ENCODE measurements around the gene TBL2. TPM values are rescaled to one million over a fixed set of nuclear protein-coding genes. Genes with fewer than 3 reads are reported as not detected.
"Not testable (repeated sequence)": the region's sequence is repeated elsewhere in the genome, so short reads cannot be mapped to it uniquely, and the experiment has no call there.

The TBL2 gene
- total RNA-seq, 2 donors from 2014 or later, result 36.5 to 50.2 TPM

- H3K9me3 ChIP-seq, result no peaks in the 10 kb centered on the region
- H3K4me1 ChIP-seq, result no peaks in the 10 kb centered on the region
- intact Hi-C loops (cut with DNase I), result no loop called here
- H3K9ac ChIP-seq (ENCODE audit: low read depth in 2 of 2, low read length in 2 of 2), result no peak overlapping the region
- no peak for DNase-seq
- no peaks in the 10 kb centered on the region for H3K27me3 ChIP-seq
- peaks cover 21% of the 10 kb centered on the region for H3K36me3 ChIP-seq
- H3K27ac ChIP-seq, result no peak overlapping the region
- no peak overlapping the region for H3K4me3 ChIP-seq
- no peak for TF ChIP-seq CTCF (IDR thresholded peaks at IDR 0.05)
Observed at GRCh38 chr7:73533742-73534141, 44.6 kb downstream of the TBL2 start.

DNA sequence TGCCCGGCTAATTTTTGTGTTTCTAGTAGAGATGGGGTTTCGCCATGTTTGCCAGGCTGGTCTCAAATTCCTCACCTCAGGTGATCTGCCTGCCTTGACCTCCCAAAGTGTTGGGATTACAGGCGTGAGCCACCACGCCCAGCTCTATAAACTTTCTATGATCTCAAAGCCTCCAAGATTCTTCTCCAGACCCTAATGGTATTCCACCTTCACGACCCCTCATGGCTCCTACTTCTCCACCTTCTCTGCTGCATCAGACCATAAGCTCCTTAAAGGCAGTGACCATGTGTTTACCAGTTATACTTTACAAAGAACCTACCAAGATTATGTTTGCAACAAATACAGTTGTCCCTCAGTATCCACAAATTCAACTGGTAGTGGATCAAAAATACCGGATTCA lies 46.2 kb downstream of the TBL2 start:
- H3K9me3 ChIP-seq, result no peaks in the 10 kb centered on the region
- intact Hi-C loops (cut with DNase I), result no loop called here
- H3K36me3 ChIP-seq, result peaks cover 8% of the 10 kb centered on the region
- H3K9ac ChIP-seq (ENCODE audit: low read depth in 2 of 2, low read length in 2 of 2), result no peak overlapping the region
- H3K27me3 ChIP-seq, result no peaks in the 10 kb centered on the region
- no peak for DNase-seq
- H3K4me3 ChIP-seq, result no peak overlapping the region
- no peak overlapping the region for H3K27ac ChIP-seq
- no peak for TF ChIP-seq CTCF (IDR thresholded peaks at IDR 0.05)
- no peaks in the 10 kb centered on the region for H3K4me1 ChIP-seq

GRCh38 chr7:73530800-73531199 lies 47.6 kb downstream of the TBL2 start:
- Histone ChIP-seq H3K9ac (ENCODE audit: low read depth in 2 of 2, low read length in 2 of 2) (no peak overlapping the region), H3K27ac (no peak overlapping the region), H3K27me3 (no peaks in the 10 kb centered on the region), H3K4me3 (no peak overlapping the region), H3K4me1 (no peaks in the 10 kb centered on the region), H3K9me3 (no peaks in the 10 kb centered on the region), H3K36me3 (no peaks in the 10 kb centered on the region)
- no peak for TF ChIP-seq CTCF (IDR thresholded peaks at IDR 0.05)
- no peak for DNase-seq
- intact Hi-C loops (cut with DNase I), result no loop called here

DNA sequence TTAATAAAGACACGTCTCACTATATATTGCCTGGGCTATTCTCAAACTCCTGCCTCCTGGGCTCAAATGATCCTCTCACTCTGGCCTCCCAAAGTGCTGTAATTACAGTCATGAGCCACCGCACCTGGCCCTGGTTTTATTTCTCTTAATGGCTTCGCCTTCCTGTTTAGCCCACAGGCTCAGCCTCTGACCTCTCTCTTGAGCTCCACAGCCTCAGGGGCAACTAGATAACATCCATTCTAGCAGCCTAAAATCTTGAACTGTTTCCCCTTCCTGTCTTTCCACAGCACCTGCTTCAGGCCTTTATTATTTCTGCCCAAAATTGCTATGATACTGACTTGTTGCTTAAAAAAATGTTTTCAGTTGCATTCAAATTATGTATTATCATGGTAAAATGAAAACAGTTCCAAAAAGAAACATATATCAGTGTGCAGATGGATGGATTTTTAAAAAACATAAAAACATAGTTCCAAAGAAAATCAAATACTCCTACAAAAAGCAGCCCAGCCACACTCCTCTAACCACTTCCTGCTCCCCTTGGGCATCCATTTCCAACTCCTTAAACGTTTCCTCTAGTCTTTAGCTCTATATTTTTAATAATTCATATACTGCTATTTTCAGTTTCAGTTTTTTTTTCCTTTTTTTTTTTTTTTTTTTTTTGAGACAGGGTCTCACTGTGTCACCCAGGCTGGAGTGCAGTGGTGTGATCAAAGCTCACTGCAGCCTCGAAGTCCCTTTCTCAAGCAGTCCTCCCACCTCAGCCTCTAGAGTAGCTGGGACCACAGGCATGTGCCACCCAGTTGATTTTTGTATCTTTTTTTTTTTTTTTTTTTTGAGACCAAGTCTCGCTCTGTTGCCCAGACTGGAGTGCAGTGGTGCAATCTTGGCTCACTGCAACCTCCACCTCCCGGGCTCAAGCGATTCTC lies 51.2 kb downstream of the TBL2 start:
- no peak overlapping the region for H3K27ac ChIP-seq
- DNase-seq, result no peak

GRCh38 chr7:73526158-73526494 lies 52.3 kb downstream of the TBL2 start:
- intact Hi-C loops (cut with DNase I); H3K4me1 ChIP-seq; H3K4me3 ChIP-seq; H3K27me3 ChIP-seq; H3K27ac ChIP-seq; H3K36me3 ChIP-seq; DNase-seq; H3K9me3 ChIP-seq; H3K9ac ChIP-seq (ENCODE audit: low read depth in 2 of 2, low read length in 2 of 2): not testable (repeated sequence)

More for the DNA sequence above, 51.2 kb downstream of the TBL2 start:
- Histone ChIP-seq H3K9ac (ENCODE audit: low read depth in 2 of 2, low read length in 2 of 2) (no peak overlapping the region), H3K4me1 (no peaks in the 10 kb centered on the region), H3K27me3 (no peaks in the 10 kb centered on the region), H3K4me3 (no peak overlapping the region), H3K9me3 (no peaks in the 10 kb centered on the region), H3K36me3 (no peaks in the 10 kb centered on the region)
- TF ChIP-seq CTCF (IDR thresholded peaks at IDR 0.05), result no peak
- intact Hi-C loops (cut with DNase I), result no loop called here

All from colonic mucosa (tissue), 4 donors.